ENCODE data around the gene UTS2. TPM values are rescaled to one million over a fixed set of nuclear protein-coding genes. Genes with fewer than 3 reads are reported as not detected.

Gene UTS2
- total RNA-seq, 1 donor from 2014 or later, result not detected

DNA sequence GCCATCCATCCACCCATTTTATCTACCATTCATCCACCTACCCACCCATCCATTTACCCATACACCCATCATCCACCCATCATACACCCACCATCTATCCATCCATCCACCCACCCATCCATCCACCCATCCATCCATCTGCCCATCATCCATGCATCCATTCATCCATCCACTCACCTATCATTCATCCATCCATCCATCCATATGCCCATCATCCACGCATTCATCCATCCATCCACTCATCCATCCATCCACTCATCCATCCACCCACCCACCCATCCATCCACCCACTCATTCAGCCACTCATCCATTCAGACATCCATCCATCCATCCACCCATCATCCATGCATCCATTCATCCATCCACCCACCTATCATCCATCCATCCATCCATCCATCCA, 31.9 kb upstream of the UTS2 start:
- H3K36me3 ChIP-seq, result no peaks in the 10 kb centered on the region
- TF ChIP-seq, protein P1, sequence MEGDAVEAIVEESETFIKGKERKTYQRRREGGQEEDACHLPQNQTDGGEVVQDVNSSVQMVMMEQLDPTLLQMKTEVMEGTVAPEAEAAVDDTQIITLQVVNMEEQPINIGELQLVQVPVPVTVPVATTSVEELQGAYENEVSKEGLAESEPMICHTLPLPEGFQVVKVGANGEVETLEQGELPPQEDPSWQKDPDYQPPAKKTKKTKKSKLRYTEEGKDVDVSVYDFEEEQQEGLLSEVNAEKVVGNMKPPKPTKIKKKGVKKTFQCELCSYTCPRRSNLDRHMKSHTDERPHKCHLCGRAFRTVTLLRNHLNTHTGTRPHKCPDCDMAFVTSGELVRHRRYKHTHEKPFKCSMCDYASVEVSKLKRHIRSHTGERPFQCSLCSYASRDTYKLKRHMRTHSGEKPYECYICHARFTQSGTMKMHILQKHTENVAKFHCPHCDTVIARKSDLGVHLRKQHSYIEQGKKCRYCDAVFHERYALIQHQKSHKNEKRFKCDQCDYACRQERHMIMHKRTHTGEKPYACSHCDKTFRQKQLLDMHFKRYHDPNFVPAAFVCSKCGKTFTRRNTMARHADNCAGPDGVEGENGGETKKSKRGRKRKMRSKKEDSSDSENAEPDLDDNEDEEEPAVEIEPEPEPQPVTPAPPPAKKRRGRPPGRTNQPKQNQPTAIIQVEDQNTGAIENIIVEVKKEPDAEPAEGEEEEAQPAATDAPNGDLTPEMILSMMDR (IDR thresholded peaks at IDR 0.05; ENCODE audit: borderline replicate concordance), result no peak
- H3K4me3 ChIP-seq, result no peak overlapping the region
- intact Hi-C loops (cut with micrococcal nuclease), result no loop called here
- H3K27ac ChIP-seq (replicated peaks), result no peak overlapping the region
- peaks cover 44% of the 10 kb centered on the region for H3K27me3 ChIP-seq (ENCODE audit: low read depth)
- no peaks in the 10 kb centered on the region for H3K9me3 ChIP-seq (replicated peaks)
- H3K4me1 ChIP-seq, result no peaks in the 10 kb centered on the region
- DNase-seq, result no peak

DNA sequence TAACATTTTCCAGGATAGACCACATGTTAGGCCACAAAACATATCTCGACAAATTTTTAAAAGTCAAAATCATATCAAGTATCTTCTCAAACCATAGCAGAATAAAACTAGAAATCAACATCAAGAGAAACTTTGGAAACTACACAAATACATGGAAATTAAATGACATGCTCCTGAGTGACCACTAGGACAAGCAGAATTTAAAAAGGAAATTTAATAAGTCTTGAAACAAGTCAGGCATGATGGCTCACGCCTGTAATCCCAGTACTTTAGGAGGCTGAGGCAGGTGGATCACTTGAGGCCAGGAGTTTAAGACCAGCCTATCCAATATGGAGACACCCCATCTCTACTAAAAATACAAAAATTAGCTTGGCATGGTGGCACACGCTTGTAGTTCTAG, 26.4 kb upstream of the UTS2 start:
- intact Hi-C loops (cut with micrococcal nuclease), result no loop called here
- H3K36me3 ChIP-seq, result no peaks in the 10 kb centered on the region
- no peaks in the 10 kb centered on the region for H3K4me1 ChIP-seq
- TF ChIP-seq, protein P1 (IDR thresholded peaks at IDR 0.05; ENCODE audit: borderline replicate concordance), result no peak
- no peak for DNase-seq
- H3K9me3 ChIP-seq (replicated peaks), result peaks cover 24% of the 10 kb centered on the region
- no peak overlapping the region for H3K27ac ChIP-seq (replicated peaks)
- no peak overlapping the region for H3K4me3 ChIP-seq
- H3K27me3 ChIP-seq (ENCODE audit: low read depth), result peaks cover 12% of the 10 kb centered on the region

DNA sequence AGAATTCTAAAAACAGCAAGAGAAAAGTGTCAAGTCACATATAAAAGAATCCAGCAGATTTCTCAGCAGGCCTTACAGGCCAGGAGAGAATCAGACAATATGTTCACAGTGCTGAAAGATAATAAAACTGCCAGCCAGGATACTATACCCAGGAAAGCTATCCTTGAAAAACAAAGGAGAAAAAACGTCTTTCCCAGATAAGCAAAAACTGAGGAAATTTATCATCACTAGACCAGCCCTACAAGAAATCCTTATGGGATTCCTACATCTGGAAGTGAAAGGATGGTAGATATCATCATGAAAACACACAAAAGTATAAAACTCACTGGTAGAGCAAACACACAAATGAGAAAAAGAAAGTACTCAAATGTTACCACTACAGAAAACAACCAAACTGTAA, 25.2 kb upstream of the UTS2 start:
- Histone ChIP-seq H3K27me3 (ENCODE audit: low read depth) (peaks cover 17% of the 10 kb centered on the region), H3K36me3 (no peaks in the 10 kb centered on the region), H3K27ac (replicated peaks) (no peak overlapping the region), H3K4me1 (no peaks in the 10 kb centered on the region), H3K9me3 (replicated peaks) (peaks cover 24% of the 10 kb centered on the region), H3K4me3 (no peak overlapping the region)
- intact Hi-C loops (cut with micrococcal nuclease), result no loop called here
- TF ChIP-seq, protein P1 (IDR thresholded peaks at IDR 0.05; ENCODE audit: borderline replicate concordance), result no peak
- DNase-seq, result no peak

DNA sequence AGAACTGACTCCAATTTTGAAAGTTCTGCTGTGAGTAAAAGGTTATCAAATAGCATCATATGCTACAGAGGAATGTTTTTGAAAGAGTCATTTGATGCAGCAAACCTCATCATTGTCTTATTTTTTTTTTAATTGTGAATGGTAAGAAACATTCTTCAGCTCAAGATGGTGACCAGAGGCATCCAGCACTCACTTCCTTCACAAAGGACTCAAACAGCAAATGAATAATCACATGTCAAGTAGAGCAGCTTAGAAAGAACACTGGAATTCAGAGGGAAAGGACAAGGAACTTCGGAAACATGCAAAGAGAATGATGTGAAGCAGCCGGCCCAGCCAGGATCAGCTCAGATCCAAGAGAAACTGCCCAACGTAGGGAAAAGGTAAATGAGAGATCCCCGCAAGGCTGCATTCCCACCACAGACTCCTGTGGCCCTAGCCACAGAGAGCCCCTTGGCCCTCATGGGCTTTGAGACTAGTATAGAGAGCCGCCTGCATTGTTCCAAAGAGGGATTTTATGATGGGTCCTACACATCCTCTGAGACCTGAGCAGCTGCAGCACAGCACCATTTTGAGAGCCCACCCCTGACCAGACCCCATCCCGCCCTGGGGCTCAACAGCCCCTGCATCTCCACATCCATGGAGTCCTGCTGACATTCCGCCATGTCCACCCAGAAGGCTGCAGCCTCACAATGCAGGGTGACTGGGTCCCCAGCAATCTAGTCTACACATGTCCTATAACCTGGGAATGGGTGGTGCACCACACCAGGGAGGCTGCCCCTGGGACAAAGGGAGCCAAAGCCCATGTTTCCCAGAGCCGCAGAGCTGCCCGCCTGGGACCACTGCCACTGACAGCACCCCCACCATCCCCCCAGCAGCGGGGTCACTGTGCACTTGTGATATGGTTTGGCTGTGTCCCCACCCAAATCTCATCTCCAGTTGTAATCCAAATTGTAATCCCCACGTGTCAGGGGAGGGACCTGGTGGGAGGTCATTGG, 21.2 kb upstream of the UTS2 start:
- Histone ChIP-seq H3K36me3 (no peaks in the 10 kb centered on the region), H3K4me1 (no peaks in the 10 kb centered on the region), H3K27ac (replicated peaks) (no peak overlapping the region), H3K4me3 (no peak overlapping the region), H3K9me3 (replicated peaks) (peaks cover 27% of the 10 kb centered on the region), H3K27me3 (ENCODE audit: low read depth) (peaks cover 17% of the 10 kb centered on the region)
- intact Hi-C loops (cut with micrococcal nuclease), result no loop called here
- DNase-seq, result no peak
- TF ChIP-seq, protein P1 (IDR thresholded peaks at IDR 0.05; ENCODE audit: borderline replicate concordance), result no peak

DNA sequence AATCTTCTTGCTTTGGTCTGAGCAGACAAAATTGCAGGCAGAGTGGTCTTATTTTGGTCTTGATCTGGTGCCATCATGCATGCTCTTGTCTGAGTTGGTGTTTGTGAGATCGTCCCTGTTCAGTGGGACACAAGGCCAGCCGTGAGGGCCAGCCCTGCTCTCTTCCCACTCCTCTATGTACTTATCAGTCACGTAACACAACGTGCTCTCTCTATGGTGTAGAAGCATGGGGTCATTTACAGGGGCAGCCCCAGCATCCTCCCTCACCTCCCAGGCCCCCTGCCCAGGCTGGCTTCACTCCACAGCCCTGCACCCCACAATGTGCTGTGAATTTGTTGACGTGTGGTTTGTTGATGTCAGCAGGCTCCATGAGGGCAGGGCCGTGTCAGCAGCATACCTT, 18.3 kb upstream of the UTS2 start:
- Histone ChIP-seq H3K4me1 (no peaks in the 10 kb centered on the region), H3K27me3 (ENCODE audit: low read depth) (peaks cover 20% of the 10 kb centered on the region), H3K27ac (replicated peaks) (no peak overlapping the region), H3K4me3 (no peak overlapping the region), H3K36me3 (no peaks in the 10 kb centered on the region), H3K9me3 (replicated peaks) (peaks cover 5% of the 10 kb centered on the region)
- intact Hi-C loops (cut with micrococcal nuclease), result no loop called here
- TF ChIP-seq, protein P1 (IDR thresholded peaks at IDR 0.05; ENCODE audit: borderline replicate concordance), result no peak
- no peak for DNase-seq
